SK-N-SH (cell line): ENCODE results near the gene CEACAM1.

Experiments used
- CTCF ChIP-seq: fragments of 200-600 bp; sonication (generic); IDR thresholded peaks from 2 replicates; pipeline ENCODE4 v1.6.1; 2017; ENCODE audit warnings: antibody characterized with exemption, mild to moderate bottlenecking, moderate library complexity
- EP300 ChIP-seq, 2 experiments: IDR thresholded peaks; 2 replicates each; pipeline versions ENCODE4 v1.4.0 to v1.6.1; 2012; ENCODE audit warnings: borderline replicate concordance in 1 of 2, low read depth in 1 of 2, low read length in 1 of 2
- FOXJ3 ChIP-seq: sonication (generic); formaldehyde crosslinking; IDR thresholded peaks from 2 replicates; pipeline ENCODE4 v1.5.1; 2020; ENCODE audit warnings: mild to moderate bottlenecking, missing genetic modification reagents
- GABPA ChIP-seq: IDR thresholded peaks from 2 replicates; pipeline ENCODE4 v1.4.0; 2012; ENCODE audit warnings: low read depth, mild to moderate bottlenecking
- NFIC ChIP-seq: IDR thresholded peaks from 2 replicates; pipeline ENCODE4 v1.4.0; 2012; ENCODE audit warnings: borderline replicate concordance
- NRF1 ChIP-seq: IDR thresholded peaks from 2 replicates; pipeline ENCODE4 v1.6.1; 2012; ENCODE audit warnings: low read depth, mild to moderate bottlenecking, low read length
- POLR2AphosphoS5 ChIP-seq: IDR thresholded peaks from 2 replicates; pipeline ENCODE4 v1.6.1; 2012; ENCODE audit warnings: low read depth, low read length
- RAD21 ChIP-seq: IDR thresholded peaks from 2 replicates; pipeline ENCODE4 v1.6.1; 2012; ENCODE audit warnings: mild to moderate bottlenecking, low read length
- RCOR1 ChIP-seq: fragments of 150-350 bp; IDR thresholded peaks from 2 replicates; pipeline ENCODE4 v1.6.1; 2017; ENCODE audit warnings: antibody characterized with exemption, low read length
- REST ChIP-seq: IDR thresholded peaks from 2 replicates; pipeline ENCODE4 v1.6.1; 2012; ENCODE audit warnings: mild to moderate bottlenecking, low read depth, low read length, moderate library complexity
- RFX5 ChIP-seq: IDR thresholded peaks from 2 replicates; pipeline ENCODE4 v1.6.1; 2012; ENCODE audit warnings: mild to moderate bottlenecking, improper control_type of control experiment, low read length
- SIN3A ChIP-seq: IDR thresholded peaks from 2 replicates; pipeline ENCODE4 v1.6.1; 2012; ENCODE audit warnings: low read depth, mild to moderate bottlenecking, low read length, moderate library complexity, borderline replicate concordance
- USF1 ChIP-seq: IDR thresholded peaks from 2 replicates; pipeline ENCODE4 v1.4.0; 2012; ENCODE audit warnings: low read depth, borderline replicate concordance

- TF ChIP-seq EP300 (IDR thresholded peaks at IDR 0.05; ENCODE audit: borderline replicate concordance in 1 of 2, low read depth in 1 of 2, low read length in 1 of 2): no peak
- no peak for TF ChIP-seq RAD21
- no peak for TF ChIP-seq CTCF
- TF ChIP-seq NFIC: no peak
- no peak for TF ChIP-seq NRF1
- TF ChIP-seq RFX5: no peak
- no peak for TF ChIP-seq SIN3A
- TF ChIP-seq POLR2AphosphoS5: no peak
- no peak for TF ChIP-seq GABPA
- no peak for TF ChIP-seq USF1
- TF ChIP-seq FOXJ3 (CRISPR knock-in tag): no peak
- TF ChIP-seq REST: no peak
- no peak for TF ChIP-seq RCOR1
These were observed 34.0 kb downstream of the CEACAM1 start for GRCh38 chr19:42494321-42494720.
